ENCODE data around the gene ALK.

ALK gene

GRCh38 chr2:29723255-29724001 lies 198.0 kb downstream of the ALK start:
- Mint-ChIP-seq H3K27ac (no peak overlapping the region), H3K36me3 (no peaks in the 10 kb centered on the region), H3K9me3 (ENCODE audit: low read depth) (no peaks in the 10 kb centered on the region), H3K4me3 (no peak overlapping the region), H3K27me3 (peaks cover 2% of the 10 kb centered on the region), H3K4me1 (ENCODE audit: low read depth) (no peaks in the 10 kb centered on the region)

DNA sequence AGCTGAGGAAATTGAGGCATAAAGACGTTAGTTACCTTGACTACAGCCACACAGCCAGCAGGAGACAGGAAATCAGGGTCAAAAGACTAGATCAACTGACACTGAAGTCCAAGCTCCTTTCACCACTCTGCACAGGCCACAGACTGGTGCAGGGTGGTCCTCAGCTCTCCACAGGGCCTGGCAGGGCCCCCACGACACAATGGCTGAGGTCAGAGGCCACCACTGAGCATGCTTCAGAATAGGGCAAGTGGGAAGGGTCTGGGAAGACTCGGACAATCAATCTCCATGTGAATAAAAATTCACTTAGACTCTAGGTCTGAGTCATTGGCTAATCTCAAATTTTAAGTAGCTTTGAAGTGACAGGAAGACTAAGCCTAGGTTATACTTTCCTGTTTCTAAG lies 201.7 kb downstream of the ALK start:
- Mint-ChIP-seq H3K9me3 (ENCODE audit: low read depth) (no peaks in the 10 kb centered on the region), H3K27ac (no peak overlapping the region), H3K4me1 (ENCODE audit: low read depth) (no peaks in the 10 kb centered on the region), H3K4me3 (no peak overlapping the region), H3K27me3 (peaks cover 2% of the 10 kb centered on the region), H3K36me3 (no peaks in the 10 kb centered on the region)

DNA sequence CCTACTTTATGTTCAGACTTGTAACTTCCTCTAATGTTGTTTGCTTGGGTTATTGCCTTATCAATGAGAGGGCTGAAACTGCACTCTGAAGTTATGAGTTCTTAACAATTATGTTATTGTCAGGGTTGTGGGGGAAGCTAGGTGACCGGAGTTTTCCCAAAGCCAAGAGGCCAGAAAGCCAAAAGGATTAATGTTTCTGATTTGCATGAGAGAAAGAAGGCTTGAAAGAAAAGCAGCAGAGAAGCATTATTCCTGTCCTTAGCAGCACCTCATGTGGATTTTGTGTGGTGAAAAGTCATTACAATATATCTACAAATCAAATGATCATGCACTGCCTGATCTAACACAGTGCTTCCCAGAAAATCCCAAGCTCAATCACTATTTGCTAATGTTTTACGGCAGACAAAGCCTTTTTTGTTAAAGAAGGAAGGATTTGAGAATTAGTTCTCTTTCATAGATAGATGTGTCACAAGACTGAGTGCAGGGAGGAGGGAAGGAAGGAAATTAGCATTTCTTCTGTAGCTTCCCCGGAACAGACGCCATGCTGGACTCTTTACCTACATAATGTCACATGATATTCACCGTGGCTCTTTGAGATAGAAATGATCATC lies 203.2 kb downstream of the ALK start:
- Mint-ChIP-seq H3K4me3 (no peak overlapping the region), H3K27ac (no peak overlapping the region), H3K4me1 (ENCODE audit: low read depth) (no peaks in the 10 kb centered on the region), H3K36me3 (no peaks in the 10 kb centered on the region), H3K9me3 (ENCODE audit: low read depth) (no peaks in the 10 kb centered on the region), H3K27me3 (no peaks in the 10 kb centered on the region)

GRCh38 chr2:29715655-29716054 lies 205.7 kb downstream of the ALK start:
- Mint-ChIP-seq H3K36me3 (no peaks in the 10 kb centered on the region), H3K9me3 (ENCODE audit: low read depth) (no peaks in the 10 kb centered on the region), H3K4me1 (ENCODE audit: low read depth) (no peaks in the 10 kb centered on the region), H3K27me3 (peaks cover 2% of the 10 kb centered on the region), H3K4me3 (no peak overlapping the region), H3K27ac (no peak overlapping the region)

- H3K4me3 Mint-ChIP-seq, result no peak overlapping the region
- no peak overlapping the region for H3K27ac Mint-ChIP-seq
- H3K9me3 Mint-ChIP-seq (ENCODE audit: low read depth), result no peaks in the 10 kb centered on the region
- H3K36me3 Mint-ChIP-seq, result no peaks in the 10 kb centered on the region
- no peaks in the 10 kb centered on the region for H3K4me1 Mint-ChIP-seq (ENCODE audit: low read depth)
- H3K27me3 Mint-ChIP-seq, result peaks cover 2% of the 10 kb centered on the region
These were observed 207.1 kb downstream of the ALK start for GRCh38 chr2:29714333-29714732.

DNA sequence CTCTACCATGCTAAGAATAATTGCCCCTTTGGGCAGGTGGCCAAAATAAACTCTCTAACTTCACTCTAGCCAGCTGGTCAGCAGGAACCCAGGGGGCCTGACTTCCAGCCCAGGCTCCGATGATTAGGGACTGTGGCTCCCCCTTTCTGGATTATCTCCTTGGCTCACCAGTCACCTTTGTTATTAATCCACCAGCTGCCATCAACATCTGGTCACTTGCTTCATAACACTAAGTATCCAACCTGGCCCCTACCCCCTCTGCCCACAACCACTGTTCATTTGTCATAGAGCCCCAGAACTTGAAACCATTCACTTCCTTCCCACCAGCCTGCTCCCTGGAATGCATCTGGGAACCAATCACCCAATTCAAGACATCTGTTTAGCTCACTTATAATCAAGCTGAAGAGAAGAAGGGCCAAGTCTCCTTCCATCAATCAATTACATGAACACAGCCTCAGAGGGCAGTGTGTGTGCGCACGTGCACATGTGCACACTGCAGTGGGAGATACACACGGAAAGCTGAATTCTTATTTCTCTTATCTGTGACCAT lies 215.1 kb downstream of the ALK start:
- H3K4me3 Mint-ChIP-seq, result no peak overlapping the region
- no peak overlapping the region for H3K27ac Mint-ChIP-seq
- no peaks in the 10 kb centered on the region for H3K9me3 Mint-ChIP-seq (ENCODE audit: low read depth)
- no peaks in the 10 kb centered on the region for H3K36me3 Mint-ChIP-seq
- H3K4me1 Mint-ChIP-seq (ENCODE audit: low read depth), result no peaks in the 10 kb centered on the region
- H3K27me3 Mint-ChIP-seq, result no peaks in the 10 kb centered on the region

- Mint-ChIP-seq H3K36me3 (no peaks in the 10 kb centered on the region), H3K27me3 (no peaks in the 10 kb centered on the region), H3K4me1 (ENCODE audit: low read depth) (no peaks in the 10 kb centered on the region), H3K9me3 (ENCODE audit: low read depth) (no peaks in the 10 kb centered on the region), H3K4me3 (no peak overlapping the region), H3K27ac (no peak overlapping the region)
These were observed 215.8 kb downstream of the ALK start for GRCh38 chr2:29705616-29706015.

- H3K27me3 Mint-ChIP-seq, result no peaks in the 10 kb centered on the region
- H3K4me1 Mint-ChIP-seq (ENCODE audit: low read depth), result no peaks in the 10 kb centered on the region
- no peak overlapping the region for H3K4me3 Mint-ChIP-seq
- no peak overlapping the region for H3K27ac Mint-ChIP-seq
- no peaks in the 10 kb centered on the region for H3K36me3 Mint-ChIP-seq
- H3K9me3 Mint-ChIP-seq (ENCODE audit: low read depth), result no peaks in the 10 kb centered on the region
These were observed 218.1 kb downstream of the ALK start for GRCh38 chr2:29703336-29703735.

DNA sequence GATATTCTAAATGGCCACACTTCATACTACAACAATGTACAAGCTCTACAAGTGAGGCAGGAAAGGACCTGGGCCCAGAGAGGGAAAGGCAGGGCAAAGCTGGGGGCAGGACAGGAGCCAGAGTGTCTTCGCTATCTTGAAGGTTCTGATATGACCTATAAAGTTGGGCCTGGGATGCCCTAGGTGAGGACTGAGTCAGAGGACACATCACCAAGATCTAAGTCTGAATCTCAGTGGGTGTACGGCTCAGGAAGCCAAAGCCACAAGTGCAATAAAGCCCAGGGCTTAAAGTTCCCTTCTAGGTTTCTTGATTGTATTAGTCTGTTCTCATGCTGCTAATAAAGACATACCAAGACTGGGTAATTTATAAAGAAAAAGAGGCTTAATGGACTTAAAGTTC lies 219.1 kb downstream of the ALK start:
- no peaks in the 10 kb centered on the region for H3K36me3 Mint-ChIP-seq
- H3K9me3 Mint-ChIP-seq (ENCODE audit: low read depth), result no peaks in the 10 kb centered on the region
- no peak overlapping the region for H3K27ac Mint-ChIP-seq
- H3K27me3 Mint-ChIP-seq, result no peaks in the 10 kb centered on the region
- H3K4me3 Mint-ChIP-seq, result no peak overlapping the region
- H3K4me1 Mint-ChIP-seq (ENCODE audit: low read depth), result no peaks in the 10 kb centered on the region

- Mint-ChIP-seq H3K9me3 (ENCODE audit: low read depth) (no peaks in the 10 kb centered on the region), H3K27ac (no peak overlapping the region), H3K36me3 (no peaks in the 10 kb centered on the region), H3K4me1 (ENCODE audit: low read depth) (no peaks in the 10 kb centered on the region), H3K4me3 (no peak overlapping the region), H3K27me3 (no peaks in the 10 kb centered on the region)
These were observed 220.8 kb downstream of the ALK start for GRCh38 chr2:29700560-29700959.

- no peaks in the 10 kb centered on the region for H3K9me3 Mint-ChIP-seq (ENCODE audit: low read depth)
- no peaks in the 10 kb centered on the region for H3K4me1 Mint-ChIP-seq (ENCODE audit: low read depth)
- no peak overlapping the region for H3K4me3 Mint-ChIP-seq
- no peaks in the 10 kb centered on the region for H3K36me3 Mint-ChIP-seq
- H3K27me3 Mint-ChIP-seq, result peaks cover 3% of the 10 kb centered on the region
- no peak overlapping the region for H3K27ac Mint-ChIP-seq
These were observed 222.3 kb downstream of the ALK start for GRCh38 chr2:29699045-29699444.

DNA sequence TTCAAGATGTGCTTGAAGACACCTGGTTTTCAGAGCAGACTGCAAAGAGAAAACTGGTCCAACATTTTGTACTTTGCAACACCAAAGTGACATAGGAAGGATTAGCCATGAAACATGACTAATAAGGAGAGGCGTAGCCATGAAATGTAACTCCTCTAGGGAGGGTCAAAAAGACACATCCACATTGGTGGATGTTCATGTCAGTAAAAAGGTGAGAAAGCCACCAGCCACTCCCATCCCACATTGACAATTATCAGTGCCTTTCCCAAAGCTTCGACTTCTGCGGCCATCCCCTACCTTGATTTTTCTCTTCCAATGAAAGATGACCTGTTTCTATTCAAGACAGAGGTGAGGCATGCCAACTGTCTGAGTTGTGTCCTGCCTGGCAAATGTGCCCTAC lies 223.2 kb downstream of the ALK start:
- Mint-ChIP-seq H3K9me3 (ENCODE audit: low read depth) (no peaks in the 10 kb centered on the region), H3K4me1 (ENCODE audit: low read depth) (no peaks in the 10 kb centered on the region), H3K36me3 (no peaks in the 10 kb centered on the region), H3K27me3 (peaks cover 3% of the 10 kb centered on the region), H3K4me3 (no peak overlapping the region), H3K27ac (no peak overlapping the region)

DNA sequence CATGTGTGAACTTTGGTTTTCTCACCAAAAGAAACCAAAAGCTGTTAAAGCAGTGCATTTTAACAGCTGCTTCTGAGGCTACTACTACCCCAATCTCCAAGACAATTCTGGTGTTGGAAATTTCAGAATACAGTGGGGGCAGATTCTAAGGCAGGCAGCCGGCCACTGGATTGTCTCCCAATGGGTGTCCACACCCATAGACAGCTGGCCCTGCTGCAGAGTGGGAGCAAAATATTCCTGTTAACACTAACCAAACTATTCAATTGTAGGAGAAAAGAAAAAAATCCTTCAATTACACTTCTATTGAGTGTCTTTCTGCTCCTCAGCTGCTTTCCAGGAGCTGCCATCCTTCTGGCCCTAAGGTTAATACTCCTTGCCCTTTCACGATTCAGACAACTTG lies 223.7 kb downstream of the ALK start:
- H3K27me3 Mint-ChIP-seq, result peaks cover 3% of the 10 kb centered on the region
- H3K4me3 Mint-ChIP-seq, result no peak overlapping the region
- no peaks in the 10 kb centered on the region for H3K9me3 Mint-ChIP-seq (ENCODE audit: low read depth)
- no peaks in the 10 kb centered on the region for H3K4me1 Mint-ChIP-seq (ENCODE audit: low read depth)
- H3K27ac Mint-ChIP-seq, result no peak overlapping the region
- H3K36me3 Mint-ChIP-seq, result no peaks in the 10 kb centered on the region

DNA sequence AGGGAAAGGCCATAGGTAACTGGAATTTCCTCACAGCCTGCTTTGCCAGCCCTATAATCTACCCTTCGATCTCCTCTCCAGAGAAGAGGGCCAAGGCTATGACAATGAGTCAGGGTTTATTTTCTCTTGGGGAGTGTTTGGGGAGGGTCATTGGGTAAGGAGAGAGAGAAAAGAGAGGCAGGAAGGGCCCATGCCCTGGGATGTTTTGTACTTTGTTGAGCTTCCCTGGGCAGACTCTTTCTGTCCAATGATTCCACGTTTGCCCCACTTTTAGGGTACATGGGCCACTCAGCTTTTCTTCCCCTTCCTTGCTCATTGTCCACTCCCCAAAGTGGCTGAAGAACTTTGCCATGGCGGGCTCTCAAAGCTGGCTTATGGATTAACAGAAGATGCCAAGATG lies 224.2 kb downstream of the ALK start:
- Mint-ChIP-seq H3K36me3 (no peaks in the 10 kb centered on the region), H3K27me3 (peaks cover 3% of the 10 kb centered on the region), H3K9me3 (ENCODE audit: low read depth) (no peaks in the 10 kb centered on the region), H3K27ac (no peak overlapping the region), H3K4me3 (no peak overlapping the region), H3K4me1 (ENCODE audit: low read depth) (no peaks in the 10 kb centered on the region)

DNA sequence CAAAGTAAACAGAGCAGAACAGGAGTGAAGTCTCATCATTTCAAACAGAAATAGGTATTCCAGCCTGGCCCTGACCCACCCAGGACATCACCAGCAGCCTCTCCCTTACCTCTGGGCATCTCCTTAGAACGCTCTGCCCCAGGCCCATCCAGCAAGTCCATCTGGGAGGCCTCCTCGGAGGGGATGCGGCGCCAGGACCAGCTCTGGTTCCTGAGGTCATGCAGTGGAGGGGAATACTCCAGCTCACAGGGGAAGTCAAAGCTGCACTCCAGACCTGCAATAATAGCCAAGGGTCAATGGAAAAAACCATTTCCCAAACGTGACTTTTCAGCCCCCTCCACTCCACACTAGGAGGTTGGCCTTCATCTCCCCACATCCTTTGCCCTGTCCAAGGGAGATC lies 226.6 kb downstream of the ALK start:
- Mint-ChIP-seq H3K4me3 (no peak overlapping the region), H3K27ac (no peak overlapping the region), H3K27me3 (peaks cover 3% of the 10 kb centered on the region), H3K4me1 (ENCODE audit: low read depth) (no peaks in the 10 kb centered on the region), H3K36me3 (no peaks in the 10 kb centered on the region), H3K9me3 (ENCODE audit: low read depth) (no peaks in the 10 kb centered on the region)
